ENCODE data around the gene RPTOR.

The RPTOR gene

DNA sequence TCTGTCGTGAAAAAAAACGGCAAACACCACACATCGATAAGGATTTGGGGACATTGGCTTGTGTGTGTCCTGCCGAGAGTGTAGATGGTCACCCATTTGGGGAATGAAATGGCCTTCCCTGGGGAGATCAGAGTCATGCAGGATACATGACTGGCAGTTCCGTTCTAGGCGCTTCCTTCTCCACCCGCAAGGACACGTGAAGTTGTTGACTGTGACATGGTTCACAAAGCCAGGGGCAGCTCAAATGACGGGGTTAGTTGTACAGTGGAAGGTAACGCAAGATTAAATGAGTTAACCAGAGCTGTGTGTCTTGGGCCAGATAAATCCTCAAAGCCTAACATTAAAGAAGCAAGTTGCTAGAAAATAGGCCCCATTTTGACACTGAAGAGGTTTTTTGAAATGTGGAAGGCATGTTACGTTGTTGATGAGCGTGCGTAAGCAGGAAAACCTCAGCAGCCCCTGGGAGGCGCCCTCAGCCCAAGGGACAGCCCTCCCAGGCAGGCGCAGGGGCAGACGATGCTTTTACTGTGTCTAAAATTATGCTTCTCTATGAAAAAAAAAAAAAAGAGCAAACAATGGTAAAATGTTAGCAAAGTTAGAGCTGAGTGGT lies 411.1 kb downstream of the RPTOR start:
- ATAC-seq (replicated peaks) (peak; percentile 80 to 83), DNase-seq (peak; percentile 29)
- Mint-ChIP-seq H3K4me3 (no peak overlapping the region), H3K9me3 (peaks cover 0 to 2% of the 10 kb centered on the region in 2 donors), H3K27me3 (no peaks in the 10 kb centered on the region), H3K36me3 (peaks cover 34 to 40% of the 10 kb centered on the region in 2 donors), H3K27ac (peak overlapping the region; percentile 51), H3K4me1 (peaks cover 15 to 36% of the 10 kb centered on the region in 2 donors)

DNA sequence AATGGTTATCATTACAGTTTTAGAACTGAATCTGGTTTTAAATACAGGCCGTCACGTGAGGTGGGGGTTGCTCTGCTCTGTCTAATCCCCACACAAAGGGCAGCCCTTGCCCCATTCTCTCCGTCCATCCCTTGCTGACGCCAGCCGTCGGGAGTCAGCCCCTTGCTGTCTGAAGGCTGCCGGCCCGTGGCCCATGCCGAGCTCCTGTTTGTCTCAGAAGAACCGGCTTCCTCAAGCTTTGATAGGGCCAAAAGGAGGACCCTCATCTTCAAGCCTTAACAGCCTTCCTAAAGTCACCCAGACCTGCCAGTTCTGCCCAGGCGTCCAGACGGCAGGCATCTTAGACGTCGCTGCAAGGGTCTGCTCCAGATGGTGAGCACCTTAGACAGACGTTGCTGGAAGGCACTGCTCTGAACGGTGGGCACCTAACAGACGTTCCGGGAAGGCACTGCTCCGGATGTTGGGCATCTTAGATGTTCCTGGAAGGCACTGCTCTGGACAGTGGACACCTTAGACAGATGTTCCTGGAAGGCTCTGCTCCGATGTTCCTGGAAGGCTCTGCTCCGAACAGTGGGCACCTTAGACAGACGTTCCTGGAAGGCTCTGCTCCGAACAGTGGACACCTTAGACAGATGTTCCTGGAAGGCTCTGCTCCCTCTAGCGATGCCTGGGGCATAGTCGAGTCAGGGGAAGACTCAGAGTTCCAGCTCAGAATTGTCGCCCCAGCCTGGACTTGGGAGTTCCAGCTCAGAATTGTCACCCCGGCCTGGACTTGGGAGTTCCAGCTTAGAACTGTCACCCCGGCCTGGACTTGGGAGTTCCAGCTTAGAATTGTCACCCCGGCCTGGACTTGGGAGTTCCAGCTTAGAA lies 411.9 kb downstream of the RPTOR start:
- Mint-ChIP-seq H3K27ac (no peak overlapping the region), H3K4me3 (no peak overlapping the region), H3K9me3 (peaks cover 0 to 2% of the 10 kb centered on the region in 2 donors), H3K27me3 (no peaks in the 10 kb centered on the region), H3K4me1 (peaks cover 15 to 36% of the 10 kb centered on the region in 2 donors), H3K36me3 (peaks cover 30 to 41% of the 10 kb centered on the region in 2 donors)
- no peak for ATAC-seq (replicated peaks)
- DNase-seq = no peak

DNA sequence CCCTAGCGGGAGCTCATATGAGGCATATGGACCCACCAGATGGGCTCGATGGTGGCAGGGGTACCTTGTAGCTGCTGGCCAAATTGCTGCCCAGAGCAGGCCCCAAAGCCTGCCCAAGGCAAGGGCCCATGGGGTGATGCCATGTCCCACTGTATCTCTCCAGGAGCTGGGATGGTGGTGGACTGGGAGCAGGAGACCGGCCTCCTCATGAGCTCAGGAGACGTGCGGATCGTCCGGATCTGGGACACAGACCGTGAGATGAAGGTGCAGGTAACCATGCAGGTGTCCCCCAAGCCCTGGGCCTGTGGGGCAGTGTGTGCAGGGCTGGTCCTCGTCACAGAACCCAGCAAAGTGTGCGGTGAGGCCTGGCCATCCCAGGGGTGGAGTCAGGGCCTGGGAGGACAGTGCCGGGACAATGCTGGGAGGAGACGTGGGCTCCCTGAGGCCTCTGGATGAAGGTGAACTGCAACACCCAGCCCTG lies 412.9 kb downstream of the RPTOR start:
- Mint-ChIP-seq H3K27me3 (no peaks in the 10 kb centered on the region), H3K9me3 (peaks cover 0 to 2% of the 10 kb centered on the region in 2 donors), H3K36me3 (peaks cover 30 to 40% of the 10 kb centered on the region in 2 donors), H3K4me1 (peaks cover 13 to 32% of the 10 kb centered on the region in 2 donors), H3K4me3 (no peak overlapping the region), H3K27ac (no peak overlapping the region)
- DNase-seq = no peak
- no peak for ATAC-seq (replicated peaks)

DNA sequence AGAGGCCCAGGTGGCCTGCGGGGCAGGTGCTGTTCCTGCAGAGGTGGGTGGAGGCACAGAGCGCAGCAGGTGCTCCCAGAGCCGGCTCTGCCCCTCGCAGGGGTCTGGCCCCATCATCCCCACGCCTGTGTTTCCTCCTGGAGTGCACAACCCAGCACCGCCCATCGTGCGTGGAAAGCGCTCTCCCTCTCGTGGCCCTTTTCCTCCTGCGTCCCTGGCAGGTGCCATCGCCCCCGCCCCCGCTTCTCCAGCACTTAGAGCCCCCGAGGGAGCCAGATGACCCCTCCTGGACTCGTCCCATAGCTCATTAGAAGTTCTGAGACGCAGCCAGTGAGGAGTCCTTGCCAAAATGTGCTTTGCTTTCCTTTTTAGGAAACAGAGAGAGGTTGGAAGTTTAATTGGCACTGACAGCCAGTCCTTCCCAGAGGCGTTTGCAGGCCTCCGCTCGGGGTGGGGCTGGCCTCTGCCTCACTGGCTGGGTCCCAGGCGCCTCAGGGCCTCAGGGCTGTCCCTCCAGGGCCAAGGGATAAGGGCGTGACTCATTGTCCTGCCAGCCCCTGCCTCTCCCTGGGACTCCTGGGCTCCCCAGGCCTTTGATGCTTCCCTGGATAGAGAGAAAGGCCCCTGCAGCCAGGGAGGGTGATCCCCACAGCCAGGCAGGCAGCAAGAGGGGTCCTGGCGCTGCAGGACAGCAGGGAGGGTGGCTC lies 414.8 kb downstream of the RPTOR start:
- no peak for DNase-seq
- no peak for ATAC-seq (replicated peaks)
- Mint-ChIP-seq H3K4me1 (peaks cover 12 to 18% of the 10 kb centered on the region in 2 donors), H3K36me3 (peaks cover 20 to 33% of the 10 kb centered on the region in 2 donors), H3K27me3 (no peaks in the 10 kb centered on the region), H3K27ac (no peak overlapping the region), H3K9me3 (peaks cover 0 to 2% of the 10 kb centered on the region in 2 donors), H3K4me3 (no peak overlapping the region)

DNA sequence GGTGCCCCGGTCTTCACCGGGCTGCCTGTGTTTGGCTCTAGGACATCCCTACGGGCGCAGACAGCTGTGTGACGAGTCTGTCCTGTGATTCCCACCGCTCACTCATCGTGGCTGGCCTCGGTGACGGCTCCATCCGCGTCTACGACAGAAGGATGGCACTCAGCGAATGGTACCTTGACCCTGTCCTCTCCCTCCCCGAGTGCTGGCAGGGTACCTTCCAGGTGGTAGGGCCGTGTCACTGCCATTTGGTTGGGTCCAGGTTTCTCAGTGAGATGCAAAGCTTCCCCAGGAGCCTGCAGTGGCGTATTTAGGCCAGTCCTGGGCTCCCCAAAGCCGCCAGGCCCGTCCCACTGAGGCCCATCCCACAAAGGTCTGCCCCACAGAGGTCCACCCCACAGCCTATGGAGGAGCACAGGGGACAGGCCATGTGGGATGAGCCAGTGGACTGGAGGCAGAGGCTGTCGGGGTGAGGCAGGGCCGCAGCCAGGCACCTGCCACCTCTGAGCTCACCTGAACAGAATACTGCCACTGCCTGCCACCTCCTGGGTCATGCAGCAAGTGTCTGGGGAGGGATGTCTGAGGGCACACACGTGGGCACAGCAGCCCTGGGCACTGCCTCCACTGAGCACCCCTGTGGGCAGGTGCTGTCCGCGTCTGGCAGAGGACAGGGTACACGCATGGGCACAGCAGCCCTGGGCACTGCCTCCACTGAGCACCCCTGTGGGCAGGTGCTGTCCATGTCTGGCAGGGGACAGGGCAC lies 415.6 kb downstream of the RPTOR start:
- DNase-seq = no peak
- ATAC-seq (replicated peaks) = no peak
- Mint-ChIP-seq H3K9me3 (no peaks in the 10 kb centered on the region), H3K4me3 (no peak overlapping the region), H3K4me1 (peaks cover 10 to 18% of the 10 kb centered on the region in 2 donors), H3K27me3 (no peaks in the 10 kb centered on the region), H3K27ac (no peak overlapping the region), H3K36me3 (peaks cover 18 to 32% of the 10 kb centered on the region in 2 donors)

DNA sequence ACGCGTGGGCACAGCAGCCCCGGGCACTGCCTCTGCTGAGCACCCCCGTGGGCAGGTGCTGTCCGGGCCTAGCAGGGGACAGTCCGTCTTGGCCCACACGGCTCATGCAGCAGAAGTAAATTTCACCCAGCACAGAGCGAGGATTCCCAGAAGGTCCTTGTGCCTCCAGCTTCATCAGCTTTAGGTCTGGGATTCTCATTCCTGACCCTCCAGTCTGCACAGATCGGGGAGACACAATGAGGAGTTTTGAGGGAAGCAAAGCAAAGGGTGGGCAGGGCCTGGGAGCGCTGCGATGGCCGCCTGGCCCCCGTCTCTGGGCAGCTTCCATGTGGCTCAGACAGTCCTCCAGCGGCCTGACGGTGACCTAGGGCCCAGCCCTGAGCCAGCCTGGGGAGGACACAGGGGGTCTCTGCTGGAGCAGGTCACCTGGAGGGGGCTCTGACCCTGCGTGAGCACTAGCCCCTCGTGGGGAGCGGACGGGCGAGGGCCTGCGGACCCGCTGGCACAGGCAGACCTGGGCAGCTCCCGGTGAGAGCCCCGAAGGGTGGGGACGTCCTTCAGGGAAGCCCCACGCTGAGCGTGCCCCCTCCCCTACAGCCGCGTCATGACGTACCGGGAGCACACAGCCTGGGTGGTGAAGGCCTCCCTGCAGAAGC lies 416.3 kb downstream of the RPTOR start:
- no peaks in the 10 kb centered on the region for H3K27me3 Mint-ChIP-seq
- no peak overlapping the region for H3K27ac Mint-ChIP-seq
- H3K4me1 Mint-ChIP-seq = peaks cover 4 to 11% of the 10 kb centered on the region in 2 donors
- H3K4me3 Mint-ChIP-seq = no peak overlapping the region
- H3K9me3 Mint-ChIP-seq = no peaks in the 10 kb centered on the region
- DNase-seq (no peak), ATAC-seq (replicated peaks) (no peak)
- peaks cover 23 to 35% of the 10 kb centered on the region in 2 donors for H3K36me3 Mint-ChIP-seq

DNA sequence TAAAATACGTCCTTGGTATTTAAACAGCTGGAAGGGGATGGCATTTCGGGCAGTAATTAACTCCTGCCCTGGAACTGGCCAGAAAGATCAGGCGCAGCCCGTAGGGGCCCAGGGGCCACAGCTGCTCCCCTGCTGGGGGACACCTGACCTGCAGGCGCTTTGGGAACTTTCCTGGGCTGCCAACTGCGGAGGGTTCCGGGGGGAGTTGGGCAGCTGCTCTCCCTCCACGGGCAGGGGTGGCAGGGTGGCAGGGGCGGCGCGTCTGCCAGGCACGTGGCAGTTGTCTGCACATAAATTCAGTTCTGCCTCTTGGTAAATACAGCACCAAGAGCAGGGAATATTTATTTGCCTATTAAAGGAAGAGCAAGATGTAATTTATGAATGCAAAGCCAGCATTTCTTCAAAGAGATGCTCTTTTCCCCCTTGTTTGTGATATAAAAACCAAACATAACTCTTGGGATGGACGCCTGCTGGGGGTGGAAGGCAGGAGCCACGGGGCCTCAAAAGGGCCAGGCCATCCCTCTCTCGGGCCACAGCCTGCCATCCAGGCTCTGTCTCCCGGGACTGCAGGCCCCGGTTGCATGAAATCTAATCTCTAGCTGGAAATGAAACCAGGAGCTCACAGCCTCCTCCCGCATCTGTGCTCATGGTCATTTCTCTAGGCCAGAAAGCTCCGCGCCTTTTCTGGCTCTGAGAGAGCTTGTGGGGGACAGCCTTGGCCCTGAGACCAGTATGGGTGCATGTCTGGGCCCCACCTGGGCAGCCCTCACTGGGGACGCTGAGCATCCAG lies 417.1 kb downstream of the RPTOR start:
- DNase-seq = no peak
- no peak for ATAC-seq (replicated peaks)
- no peaks in the 10 kb centered on the region for H3K27me3 Mint-ChIP-seq
- H3K27ac Mint-ChIP-seq = peak overlapping the region; percentile 59
- no peak overlapping the region for H3K4me3 Mint-ChIP-seq
- peaks cover 0 to 4% of the 10 kb centered on the region in 2 donors for H3K4me1 Mint-ChIP-seq
- H3K36me3 Mint-ChIP-seq = peaks cover 29 to 39% of the 10 kb centered on the region in 2 donors
- no peaks in the 10 kb centered on the region for H3K9me3 Mint-ChIP-seq

DNA sequence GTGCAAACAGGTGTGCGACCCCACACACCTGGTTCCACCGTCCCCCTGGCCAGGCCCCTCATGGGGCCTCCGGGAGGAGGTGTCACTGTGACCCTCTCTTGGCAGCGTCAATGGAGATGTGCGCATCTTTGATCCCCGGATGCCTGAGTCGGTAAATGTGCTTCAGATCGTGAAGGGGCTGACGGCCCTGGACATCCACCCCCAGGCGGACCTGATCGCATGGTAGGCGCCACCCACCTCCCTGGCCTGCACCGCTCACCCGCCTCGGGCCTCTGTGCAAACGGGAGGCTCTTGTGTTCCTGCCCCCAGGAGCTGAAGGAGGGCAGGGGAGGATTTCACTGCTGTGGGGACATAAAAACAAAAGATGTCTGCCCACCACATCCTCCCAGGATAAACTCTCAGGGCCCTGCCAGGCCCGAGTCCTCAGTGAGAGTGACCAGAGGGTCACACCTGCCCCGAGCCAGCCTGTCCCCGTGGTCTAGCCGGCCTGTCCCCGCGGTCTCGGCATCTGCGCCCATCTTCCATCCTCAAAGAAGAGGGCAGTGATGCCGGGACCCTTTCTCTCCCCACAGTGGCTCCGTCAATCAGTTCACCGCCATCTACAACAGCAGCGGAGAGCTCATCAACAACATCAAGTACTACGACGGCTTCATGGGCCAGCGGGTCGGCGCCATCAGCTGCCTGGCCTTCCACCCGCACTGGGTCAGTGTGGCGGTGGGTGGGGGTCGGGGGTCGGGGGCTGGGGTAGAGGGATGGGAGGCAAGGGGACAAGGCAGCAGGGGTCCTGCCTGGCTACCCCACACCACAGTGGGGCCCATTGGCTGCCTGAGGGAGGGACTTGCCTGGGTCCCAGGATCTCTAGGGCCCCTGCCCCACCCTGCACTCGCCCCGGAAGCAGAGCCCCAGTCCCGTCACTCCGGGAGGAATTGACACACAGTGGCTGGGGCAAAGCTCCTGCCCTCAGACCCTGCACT lies 418.0 kb downstream of the RPTOR start:
- Mint-ChIP-seq H3K4me3 (no peak overlapping the region), H3K9me3 (no peaks in the 10 kb centered on the region), H3K27ac (no peak overlapping the region), H3K36me3 (peaks cover 26 to 37% of the 10 kb centered on the region in 2 donors), H3K4me1 (peaks cover 0 to 4% of the 10 kb centered on the region in 2 donors), H3K27me3 (no peaks in the 10 kb centered on the region)
- DNase-seq (no peak), ATAC-seq (replicated peaks) (no peak)

DNA sequence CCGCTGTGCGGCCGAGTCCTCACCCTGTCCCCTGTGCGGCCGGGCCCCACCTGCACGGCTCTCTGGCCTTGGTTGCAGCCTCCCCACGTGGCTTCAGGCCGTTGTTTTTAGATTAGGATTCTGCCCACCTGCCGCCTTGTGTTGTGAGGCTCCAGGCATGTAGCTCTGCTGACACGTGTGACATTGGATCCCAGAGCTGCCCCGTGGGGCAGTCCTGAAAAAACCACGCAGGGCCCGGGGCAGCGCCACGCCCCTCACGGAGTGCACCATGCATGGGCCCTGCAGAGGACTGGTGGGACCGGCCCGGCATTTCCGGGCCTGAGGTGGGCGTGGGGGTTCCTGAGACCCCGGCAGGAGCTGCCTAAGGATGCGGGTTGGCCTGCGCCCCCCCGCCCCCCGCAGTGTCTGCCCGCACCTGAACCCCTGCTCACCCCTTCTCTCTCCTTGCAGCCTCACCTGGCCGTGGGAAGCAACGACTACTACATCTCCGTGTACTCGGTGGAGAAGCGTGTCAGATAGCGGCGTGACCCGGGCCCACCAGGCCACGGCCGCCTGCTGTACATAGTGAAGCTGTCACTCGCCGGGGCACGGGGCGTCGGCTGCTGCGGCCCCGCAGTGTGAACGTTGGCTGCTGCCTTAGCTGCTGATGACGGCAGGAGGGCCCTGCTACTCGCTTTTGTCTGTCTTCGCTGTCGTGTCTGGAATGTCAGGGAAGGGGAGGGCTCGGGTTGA lies 419.3 kb downstream of the RPTOR start:
- H3K4me1 Mint-ChIP-seq = peaks cover 10 to 16% of the 10 kb centered on the region in 2 donors
- ATAC-seq (replicated peaks) = no peak
- H3K27ac Mint-ChIP-seq = peak overlapping the region; percentile 70
- peaks cover 27 to 39% of the 10 kb centered on the region in 2 donors for H3K36me3 Mint-ChIP-seq
- no peak overlapping the region for H3K4me3 Mint-ChIP-seq
- DNase-seq = no peak
- H3K27me3 Mint-ChIP-seq = no peaks in the 10 kb centered on the region
- H3K9me3 Mint-ChIP-seq = no peaks in the 10 kb centered on the region

DNA sequence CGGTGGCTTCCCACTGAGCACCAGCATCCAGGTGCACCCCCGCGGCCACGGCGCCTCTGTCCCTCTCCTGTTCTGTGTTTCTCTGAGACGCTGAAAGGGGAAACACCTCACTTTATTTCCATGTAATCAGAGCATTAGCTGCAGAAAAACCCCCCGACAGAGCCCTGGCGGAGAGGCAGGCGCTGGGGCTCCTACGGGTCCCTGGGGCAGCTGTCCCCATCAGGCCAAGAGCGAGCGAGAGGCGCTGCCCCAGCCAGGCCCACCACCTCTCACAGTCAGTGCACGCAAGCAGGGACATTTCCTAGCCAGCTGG lies 419.9 kb downstream of the RPTOR start:
- H3K27ac Mint-ChIP-seq = peak overlapping the region; percentile 70
- H3K36me3 Mint-ChIP-seq = peaks cover 27 to 39% of the 10 kb centered on the region in 2 donors
- H3K27me3 Mint-ChIP-seq = no peaks in the 10 kb centered on the region
- H3K9me3 Mint-ChIP-seq = no peaks in the 10 kb centered on the region
- H3K4me1 Mint-ChIP-seq = peaks cover 10 to 22% of the 10 kb centered on the region in 2 donors
- H3K4me3 Mint-ChIP-seq = no peak overlapping the region
- ATAC-seq (replicated peaks) (no peak), DNase-seq (no peak)

DNA sequence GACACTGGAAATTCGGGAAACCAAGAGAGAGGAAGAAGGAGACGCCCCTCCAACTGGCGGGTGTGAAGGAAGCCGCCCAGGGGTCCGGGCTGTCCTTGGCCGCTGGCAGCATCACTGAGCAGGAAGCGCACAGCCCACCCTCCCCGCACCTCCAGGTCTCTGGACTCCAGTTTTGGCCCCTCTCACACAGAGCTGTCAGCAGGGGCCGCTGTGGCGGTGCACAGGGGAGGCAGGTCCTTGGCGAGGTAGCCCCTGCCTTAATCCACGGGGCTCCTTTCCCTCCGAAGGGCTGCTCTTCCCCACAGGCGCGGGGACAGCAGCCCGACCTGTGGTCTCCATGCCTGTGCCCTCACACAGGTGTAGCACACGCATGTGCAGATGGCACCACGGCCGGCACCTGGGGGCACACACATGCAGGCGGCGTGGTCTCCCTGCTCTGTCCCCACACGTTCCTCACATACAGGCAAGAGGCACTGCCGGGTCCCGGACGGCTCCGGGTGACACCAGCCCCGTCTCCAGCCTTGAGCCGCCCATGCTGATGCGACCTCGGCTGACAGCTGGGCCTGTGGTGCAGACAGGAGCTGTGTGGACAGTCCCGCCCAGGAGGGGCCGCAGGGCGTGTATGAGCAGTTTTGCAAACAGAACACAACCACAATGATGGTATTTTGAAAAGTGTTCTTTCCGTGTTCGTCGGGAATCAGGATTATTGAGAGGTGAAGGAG lies 420.4 kb downstream of the RPTOR start:
- H3K9me3 Mint-ChIP-seq = no peaks in the 10 kb centered on the region
- peaks cover 27 to 39% of the 10 kb centered on the region in 2 donors for H3K36me3 Mint-ChIP-seq
- H3K27me3 Mint-ChIP-seq = no peaks in the 10 kb centered on the region
- ATAC-seq (replicated peaks) (no peak), DNase-seq (no peak)
- H3K27ac Mint-ChIP-seq = no peak overlapping the region
- no peak overlapping the region for H3K4me3 Mint-ChIP-seq
- H3K4me1 Mint-ChIP-seq = peaks cover 10 to 27% of the 10 kb centered on the region in 2 donors

All from stimulated activated naive B cell treated with anti-CD40 and anti-IgM and Interleukin-4, amounts not matched to agents 10 μg/mL and 1 μg/mL and 100 μg/mL, for 72 hours (primary cell).